ENCODE results near the gene PCSK5.
A peak's percentile ranks its signal among the peaks of the same experiment; 100 is the strongest.

The PCSK5 gene

DNA sequence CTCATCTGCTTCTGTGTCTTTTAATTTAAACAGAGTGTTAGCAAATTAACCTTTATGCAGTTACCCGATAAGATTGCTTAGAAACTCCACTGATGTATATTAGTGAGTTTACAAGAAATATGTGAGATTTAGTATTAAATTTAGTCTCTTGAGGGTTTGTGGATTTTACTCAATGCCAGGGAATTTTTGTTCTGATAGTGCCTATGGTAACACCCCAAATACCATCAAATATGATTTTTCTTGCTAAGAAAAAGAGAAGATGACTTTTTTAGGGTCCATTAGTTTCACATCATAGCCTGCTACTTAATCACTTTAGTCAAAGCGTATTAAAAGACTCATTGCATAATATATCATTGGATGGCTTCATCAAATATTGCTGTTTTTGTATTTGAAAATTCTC is 224.9 kb downstream of the PCSK5 start:
- FAIRE-seq (no peak), DNase-seq (ENCODE audit: insufficient read length, low spot score) (no peak)

DNA sequence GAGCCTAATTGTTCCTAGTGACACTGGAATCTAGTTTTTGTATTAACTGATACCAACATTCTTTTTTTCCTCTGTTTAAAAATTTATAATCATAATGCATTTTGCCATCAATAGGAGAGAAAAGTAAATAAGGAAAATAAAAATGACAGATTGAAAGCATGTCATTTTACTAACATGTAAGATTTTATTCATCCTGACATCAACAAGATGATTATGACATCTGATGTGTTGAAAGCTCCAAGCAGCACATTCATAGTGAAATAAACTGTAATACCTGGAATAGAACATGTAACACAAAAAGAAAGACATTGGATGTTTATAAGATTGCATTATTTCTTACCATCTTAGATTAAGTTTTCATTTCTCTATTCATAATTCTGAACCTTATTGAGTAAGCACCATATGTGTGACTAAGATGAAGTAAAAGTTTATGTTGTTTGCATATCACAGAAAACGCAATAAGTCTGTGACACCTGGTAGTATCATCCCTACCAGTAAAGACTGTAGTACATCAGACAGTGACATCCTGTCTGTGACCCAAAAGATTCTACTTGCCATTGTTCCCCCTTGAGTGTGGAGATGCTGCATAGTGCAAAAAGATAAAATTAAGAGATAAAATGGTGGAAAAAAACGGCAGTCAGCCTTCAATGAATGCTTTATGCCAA is 225.6 kb downstream of the PCSK5 start:
- DNase-seq (ENCODE audit: insufficient read length, low spot score) = no peak
- FAIRE-seq = no peak

DNA sequence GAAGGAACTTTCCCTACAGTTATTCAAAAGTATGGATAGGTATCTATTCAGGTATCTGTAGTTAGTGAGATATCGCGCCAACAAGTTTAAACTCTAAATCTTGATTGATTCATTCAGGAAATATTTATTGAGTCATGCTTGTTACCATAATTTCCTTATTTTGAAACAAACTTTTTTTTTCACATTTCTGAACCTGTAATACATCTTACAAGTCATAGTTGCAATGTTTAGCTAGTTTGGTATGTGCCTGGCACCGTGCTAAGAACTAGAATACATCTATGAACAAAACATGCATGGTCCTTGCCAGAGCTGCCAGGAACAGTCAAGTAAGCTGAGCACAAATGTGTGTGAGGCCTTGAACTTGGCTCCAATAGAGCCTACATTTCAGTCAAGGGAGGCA is 226.4 kb downstream of the PCSK5 start:
- DNase-seq (ENCODE audit: insufficient read length, low spot score) (no peak), FAIRE-seq (no peak)

DNA sequence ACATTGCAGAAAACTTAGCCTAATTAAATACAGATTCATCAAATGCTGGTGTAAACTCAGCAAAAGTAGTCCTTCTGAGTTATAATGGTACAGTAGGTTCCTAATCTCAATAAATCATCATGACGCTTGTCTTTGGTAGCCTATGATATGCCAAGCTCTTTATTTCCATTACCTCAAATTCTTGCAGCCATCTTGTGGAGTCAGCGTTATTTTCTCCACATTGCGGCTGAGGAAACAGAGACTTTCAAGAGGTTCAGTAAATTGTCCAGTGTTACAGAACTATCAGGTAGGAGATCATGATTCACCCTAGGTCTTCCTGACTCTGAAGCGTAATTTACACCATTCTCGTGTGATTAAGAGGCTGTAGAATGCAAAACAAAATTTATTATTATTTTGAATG is 237.2 kb downstream of the PCSK5 start:
- DNase-seq (ENCODE audit: insufficient read length, low spot score) (no peak), FAIRE-seq (no peak)

DNA sequence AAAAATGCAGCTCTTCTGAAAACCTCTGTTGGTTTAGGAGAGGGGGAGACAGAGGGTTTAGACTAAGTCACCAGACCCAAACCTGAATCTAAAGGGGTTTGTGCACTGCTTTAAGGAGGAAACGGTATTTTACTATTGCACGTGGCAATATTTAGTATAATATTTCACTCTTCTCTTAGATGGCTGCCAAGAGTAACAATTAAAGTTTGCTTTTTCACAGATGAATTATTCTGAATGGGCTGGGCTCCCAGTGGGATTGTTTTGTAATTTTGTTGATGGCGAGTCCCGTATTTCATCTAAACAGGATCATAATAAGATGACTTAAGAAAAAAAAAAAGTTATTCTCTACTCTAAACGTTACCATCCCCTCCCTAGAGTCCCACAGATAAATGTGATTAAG is 245.4 kb downstream of the PCSK5 start:
- no peak for FAIRE-seq
- no peak for DNase-seq (ENCODE audit: insufficient read length, low spot score)

DNA sequence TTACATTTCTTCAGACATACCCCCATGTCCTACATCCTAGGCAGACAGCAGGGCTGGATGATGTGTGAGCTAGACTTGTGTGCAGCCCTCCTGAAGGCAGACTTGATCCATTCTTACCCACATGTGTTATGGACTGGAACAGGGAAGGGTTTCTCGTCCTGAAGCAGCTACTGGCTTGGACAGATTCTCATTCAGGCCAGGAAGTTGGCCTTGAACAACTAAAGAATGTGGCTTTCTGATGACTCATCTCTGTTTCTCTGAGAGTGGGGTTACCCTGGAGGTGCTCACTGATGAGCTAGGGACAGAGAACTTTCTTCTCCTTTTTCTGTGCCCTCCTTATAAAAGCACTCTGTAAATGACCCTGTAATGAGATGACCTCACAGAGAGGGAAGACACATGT is 246.5 kb downstream of the PCSK5 start:
- DNase-seq (ENCODE audit: insufficient read length, low spot score) (peak; percentile 12), FAIRE-seq (no peak)

DNA sequence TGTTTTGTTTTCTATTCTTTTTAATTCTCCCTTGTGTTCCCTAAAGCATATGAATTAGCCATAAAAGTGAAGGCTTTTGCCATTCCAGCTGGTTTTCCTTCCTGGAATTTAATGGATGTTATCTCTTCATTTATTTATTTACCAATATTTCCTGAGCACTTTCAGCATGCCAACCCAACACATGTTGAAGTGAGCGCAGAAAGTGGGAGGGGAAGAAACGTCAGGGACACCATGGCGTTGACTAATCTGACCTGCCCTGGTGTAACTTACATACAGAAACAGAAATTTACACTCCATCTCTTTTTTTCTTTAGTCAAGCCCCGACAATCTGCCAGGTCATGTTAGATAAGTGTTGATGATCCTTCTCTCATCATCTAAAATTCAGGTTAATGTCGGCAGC is 247.5 kb downstream of the PCSK5 start:
- FAIRE-seq (no peak), DNase-seq (ENCODE audit: insufficient read length, low spot score) (no peak)

DNA sequence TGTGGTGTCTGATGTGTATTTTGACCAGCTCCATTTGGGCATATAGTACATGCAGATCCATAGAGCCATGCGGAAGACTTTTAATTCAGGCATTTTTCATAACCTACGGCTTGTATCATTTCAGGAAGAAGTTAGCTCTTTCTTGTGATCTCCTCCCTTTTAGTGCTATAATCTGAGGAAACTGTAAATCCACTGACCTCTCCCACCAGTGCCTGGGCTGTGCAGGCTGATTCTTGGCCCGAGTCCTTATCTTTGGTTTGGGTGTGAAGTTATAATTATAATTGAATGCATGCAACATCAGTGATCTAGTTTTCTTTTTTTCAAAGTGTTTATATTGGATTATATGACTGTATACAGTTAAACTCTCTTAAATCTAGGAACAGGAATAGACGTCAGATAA is 247.9 kb downstream of the PCSK5 start:
- no peak for DNase-seq (ENCODE audit: insufficient read length, low spot score)
- no peak for FAIRE-seq

DNA sequence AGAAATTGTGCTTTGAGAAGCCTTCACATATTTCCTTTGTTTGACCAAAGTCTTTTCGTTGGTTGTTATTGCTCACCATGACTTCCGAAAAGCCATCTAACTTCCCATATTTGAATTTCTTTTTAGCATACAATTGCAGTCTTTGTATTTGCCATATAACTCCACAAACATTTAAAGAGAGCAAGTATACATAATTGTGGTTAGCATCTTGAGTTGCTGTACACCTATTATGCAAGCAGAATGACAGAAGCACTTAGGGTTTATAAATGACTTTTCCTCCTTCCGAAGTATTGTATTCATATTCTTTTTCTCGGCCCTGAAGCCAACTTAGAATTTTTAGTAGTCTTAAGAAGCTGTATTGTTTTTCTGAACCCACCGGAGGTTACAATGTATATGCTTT is 253.4 kb downstream of the PCSK5 start:
- no peak for FAIRE-seq
- no peak for DNase-seq (ENCODE audit: insufficient read length, low spot score)

DNA sequence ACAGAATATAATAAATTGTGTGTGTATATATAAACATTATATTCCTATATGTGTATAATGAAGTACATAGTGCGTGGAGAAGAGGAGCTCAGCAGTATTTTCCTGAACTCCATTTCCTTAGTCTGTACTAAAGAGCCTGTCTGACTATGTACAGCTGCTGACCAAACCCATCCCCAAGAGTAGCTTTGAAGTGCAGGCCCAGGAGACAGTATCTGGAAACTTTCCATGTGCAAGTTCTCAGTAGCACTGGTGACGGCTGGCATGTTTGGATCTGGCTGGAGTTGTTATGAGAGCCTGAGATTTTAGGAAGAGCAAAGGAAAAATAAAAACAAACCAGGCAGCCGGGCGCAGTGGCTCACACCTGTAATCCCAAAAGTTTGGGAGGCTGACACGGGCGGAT is 259.5 kb downstream of the PCSK5 start:
- FAIRE-seq (no peak), DNase-seq (ENCODE audit: insufficient read length, low spot score) (no peak)

DNA sequence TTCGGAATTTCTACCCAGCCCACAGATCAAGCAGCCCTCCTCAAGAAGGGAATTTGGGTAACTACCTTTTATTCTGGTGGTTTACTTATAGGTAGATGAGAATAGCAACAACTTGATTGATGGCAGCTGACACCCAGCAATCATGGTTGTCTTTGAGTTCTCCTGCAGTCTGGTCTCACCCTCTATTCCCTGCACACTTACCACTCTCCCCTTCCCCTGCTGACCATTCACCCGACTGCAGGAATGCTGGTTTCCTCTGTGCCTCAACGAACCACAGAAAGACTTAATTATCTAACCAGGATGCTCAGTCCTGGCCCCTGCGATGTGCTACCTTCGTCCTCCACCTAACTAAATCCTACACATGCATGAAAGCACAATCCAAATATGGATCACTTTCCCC is 260.8 kb downstream of the PCSK5 start:
- FAIRE-seq = no peak

DNA sequence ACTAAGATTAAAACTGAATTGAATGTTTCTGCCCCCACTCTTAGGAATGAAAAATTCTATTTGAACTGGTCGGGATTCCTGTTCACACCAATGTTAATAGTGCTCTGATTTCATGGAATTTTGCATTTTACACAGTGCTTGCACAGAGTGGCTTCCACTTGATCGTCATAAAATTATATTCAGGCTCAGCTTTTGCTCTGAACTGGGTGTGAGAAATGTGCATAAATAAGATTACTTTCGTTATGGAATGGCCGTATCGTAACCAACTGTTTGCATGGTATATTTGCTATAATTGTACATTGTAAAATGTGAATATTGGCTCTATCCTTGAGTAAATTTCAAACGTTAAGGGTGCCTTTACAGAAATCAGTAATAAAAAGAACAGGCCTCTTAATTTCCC is 262.9 kb downstream of the PCSK5 start:
- DNase-seq (ENCODE audit: insufficient read length, low spot score) (no peak), FAIRE-seq (no peak)

More for the DNA sequence above, 260.8 kb downstream of the PCSK5 start:
- no peak for DNase-seq (ENCODE audit: insufficient read length, low spot score)

DNA sequence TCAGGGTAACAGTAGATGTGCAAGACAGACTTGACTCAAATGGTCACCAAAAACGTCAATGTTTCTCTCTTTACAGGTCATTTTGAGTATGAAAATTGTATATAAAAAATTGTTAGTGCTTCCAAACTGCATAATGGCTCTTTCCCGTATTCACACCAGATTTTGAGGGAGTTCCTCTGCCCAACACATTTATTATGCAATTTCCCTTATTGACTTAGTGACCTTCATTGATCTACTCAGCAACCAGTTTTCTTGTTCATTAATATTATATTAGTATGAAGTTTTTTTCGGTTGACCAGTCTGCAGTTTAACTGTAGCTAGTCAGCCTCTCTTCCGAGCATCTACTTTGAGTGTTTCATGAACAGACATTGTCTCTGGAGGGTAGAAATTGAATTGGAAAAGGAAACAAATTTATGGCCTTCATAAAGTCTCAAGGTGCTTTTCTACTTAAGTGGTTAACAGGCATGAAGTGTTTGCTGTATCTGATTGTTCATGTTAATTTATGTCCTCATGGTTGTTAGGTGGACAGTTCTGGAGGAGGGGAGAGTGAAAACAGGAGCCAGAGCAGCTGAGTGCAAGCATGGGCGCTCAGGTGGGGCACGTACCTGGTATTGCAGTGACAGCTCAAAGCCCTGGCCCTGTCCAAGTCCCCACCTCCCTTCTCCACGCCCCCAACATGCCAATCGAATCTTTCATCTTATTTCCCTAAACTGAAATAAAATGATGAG is 263.6 kb downstream of the PCSK5 start:
- DNase-seq (ENCODE audit: insufficient read length, low spot score) (no peak), FAIRE-seq (no peak)

DNA sequence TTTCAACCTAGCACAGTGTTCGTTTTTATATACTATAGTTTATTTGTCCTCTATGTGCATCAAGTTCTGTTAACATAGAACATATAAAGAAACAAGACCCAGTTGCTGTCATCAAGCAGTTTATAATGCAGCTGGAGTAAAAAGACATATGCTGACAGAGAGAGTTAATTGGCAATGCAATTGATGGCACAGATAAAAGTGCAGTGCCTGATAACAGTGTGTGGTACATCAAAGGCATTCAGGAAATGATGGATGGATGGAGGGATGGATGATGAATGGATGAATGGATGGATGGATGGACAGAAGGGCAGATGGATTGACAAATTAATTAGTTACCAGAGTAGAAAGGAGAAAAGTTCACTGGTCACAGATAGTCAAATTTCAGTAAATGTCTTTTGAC is 264.9 kb downstream of the PCSK5 start:
- FAIRE-seq (no peak), DNase-seq (ENCODE audit: insufficient read length, low spot score) (no peak)

DNA sequence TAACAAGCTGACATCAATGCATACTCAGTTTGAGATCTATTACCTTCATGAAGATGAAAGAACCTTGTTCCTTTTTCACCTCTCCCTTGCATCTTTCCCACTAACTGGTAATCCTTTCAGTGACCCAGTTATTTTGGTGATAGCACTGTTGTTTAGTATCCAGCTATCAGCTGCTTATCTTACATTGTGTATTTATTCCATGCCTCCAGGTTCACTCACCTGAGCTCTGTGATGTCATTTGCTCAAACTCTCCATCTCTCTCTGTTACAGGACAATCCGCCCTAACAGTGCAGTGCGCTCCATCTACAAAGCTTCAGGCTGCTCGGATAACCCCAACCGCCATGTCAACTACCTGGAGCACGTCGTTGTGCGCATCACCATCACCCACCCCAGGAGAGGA is 268.2 kb downstream of the PCSK5 start:
- no peak for DNase-seq (ENCODE audit: insufficient read length, low spot score)
- FAIRE-seq = no peak

DNA sequence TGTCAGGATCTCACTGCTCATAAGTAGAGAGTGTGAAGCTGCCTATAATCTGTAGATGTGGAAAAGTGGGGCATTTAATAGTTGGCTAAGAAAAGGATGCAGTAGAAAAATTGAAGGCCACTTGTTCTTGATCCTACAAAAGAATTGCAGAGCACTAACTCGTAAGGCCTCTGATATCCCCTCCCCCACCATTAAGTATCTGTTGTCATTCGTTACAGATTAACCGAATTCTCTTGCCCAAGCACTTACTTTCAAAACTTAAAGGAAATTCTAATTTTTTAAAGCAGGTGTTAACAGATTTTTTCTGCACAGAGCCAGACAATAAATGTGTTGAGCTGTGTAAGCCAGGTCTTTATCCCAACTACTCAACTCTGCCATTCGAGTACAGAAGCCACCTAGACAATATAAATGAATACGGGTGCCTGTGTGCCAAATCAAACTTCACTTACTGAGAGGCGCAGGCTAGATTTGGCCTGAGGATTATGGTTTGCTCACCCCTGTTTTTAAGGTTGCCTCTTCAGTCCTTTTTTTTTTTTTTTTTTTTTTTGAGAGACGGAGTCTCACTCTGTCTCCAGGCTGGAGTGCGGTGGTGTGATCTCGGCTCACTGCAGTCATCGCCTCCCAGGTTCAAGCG is 268.9 kb downstream of the PCSK5 start:
- DNase-seq (ENCODE audit: insufficient read length, low spot score) = no peak
- no peak for FAIRE-seq

DNA sequence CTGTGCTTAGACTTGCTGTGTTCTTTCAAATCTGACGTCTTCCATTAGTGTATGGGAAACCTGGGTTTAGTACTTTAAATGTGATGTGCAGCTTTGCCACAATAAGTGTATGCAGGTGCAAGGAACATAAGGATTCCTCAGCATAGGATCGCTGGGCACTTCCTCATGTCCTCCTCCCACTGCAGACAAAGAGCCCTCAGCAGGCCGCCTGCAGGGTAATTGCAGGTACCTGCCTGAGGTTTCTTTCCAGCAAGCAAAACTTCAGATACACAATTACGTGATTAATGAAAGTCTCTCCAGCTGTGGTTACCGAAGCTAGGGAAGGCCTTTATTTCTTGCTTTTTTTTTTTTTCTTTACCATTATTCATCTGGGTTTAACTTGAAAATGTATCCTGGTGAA is 270.6 kb downstream of the PCSK5 start:
- no peak for FAIRE-seq
- DNase-seq (ENCODE audit: insufficient read length, low spot score) = no peak

DNA sequence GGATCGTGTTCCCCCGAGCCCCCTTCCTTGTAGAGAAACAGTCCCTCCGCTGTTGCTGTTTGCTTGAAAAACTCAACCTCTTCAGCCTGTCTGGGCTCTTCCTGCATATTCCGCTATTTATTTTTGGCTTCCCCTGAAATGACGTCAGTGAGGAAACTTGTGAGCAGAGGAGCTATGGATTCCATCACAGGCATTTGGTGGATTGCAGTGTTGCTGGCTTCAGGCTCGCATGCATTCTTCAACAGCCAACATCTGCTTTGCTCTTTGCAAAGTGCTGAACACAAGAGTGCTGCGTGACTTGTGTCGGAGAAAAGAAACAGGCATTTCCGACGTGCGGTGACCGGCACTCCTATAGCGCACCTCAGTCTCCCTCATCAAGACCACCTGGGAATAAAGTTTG is 271.1 kb downstream of the PCSK5 start:
- no peak for FAIRE-seq
- no peak for DNase-seq (ENCODE audit: insufficient read length, low spot score)

DNA sequence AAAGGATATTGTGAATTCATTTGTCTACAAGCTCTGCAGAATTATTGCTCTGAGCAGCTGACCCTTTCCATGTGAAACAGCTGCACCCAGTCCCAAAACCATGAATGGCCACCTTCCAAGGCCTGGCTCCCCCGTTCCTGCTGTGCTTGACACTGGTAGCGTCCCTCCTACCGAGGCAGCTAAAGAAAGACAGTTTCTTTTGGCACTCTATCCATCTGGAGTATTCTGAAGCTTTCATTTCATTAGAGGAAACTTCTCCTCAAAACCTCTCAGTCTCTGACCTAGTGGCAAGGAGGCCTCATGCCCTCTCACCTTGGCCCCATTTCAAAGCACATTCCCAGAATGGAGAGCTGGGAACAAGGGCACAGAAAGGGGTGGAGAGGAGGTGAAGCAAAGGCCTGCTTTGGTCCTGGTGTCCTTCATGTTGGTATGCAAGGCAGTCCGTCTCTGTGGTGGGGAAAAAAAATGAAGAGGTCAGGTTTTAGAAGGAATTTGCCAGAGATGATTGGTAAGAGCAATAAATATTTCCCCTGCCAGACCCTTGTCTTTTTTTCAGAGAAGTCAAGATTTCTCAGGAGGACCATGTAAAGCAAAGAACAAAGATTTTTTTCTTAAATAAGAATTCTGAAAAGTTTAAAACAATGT is 271.7 kb downstream of the PCSK5 start:
- no peak for FAIRE-seq
- DNase-seq (ENCODE audit: insufficient read length, low spot score) = no peak

DNA sequence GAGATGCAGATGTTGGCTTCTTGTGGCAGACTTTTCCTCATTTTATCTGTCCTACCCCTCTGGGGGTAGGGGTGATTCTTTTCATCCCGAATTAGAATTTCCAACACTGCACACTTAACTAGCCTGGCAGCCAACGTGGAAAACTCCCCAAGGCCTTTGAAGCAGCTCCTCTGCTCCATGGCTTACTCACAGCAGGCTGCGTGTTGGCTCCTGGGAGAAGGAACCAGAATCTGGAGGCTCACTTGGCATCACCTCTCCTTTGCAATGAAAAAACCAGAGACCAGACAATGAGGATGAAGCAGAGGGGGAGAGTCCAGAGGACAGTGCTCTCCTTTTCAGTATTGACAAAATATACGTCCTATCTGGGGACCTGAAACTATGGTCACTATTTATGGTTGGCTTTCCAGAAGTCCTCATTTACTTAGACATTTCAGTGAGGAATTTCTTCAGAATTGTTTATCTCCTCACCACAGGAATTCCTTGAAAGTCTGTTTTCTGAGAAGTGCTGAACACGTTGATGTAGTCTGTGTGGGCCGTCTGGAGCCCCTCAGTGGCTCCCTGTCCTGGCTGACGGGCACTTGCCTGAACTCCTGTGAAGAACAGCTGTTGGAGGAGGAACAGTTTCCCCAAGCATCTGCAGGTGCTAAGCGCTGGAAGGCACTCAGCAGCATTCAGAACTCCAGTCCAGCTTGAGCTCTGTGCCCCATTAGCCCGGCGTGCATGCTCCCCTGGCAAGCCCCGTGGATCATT is 272.5 kb downstream of the PCSK5 start:
- DNase-seq (ENCODE audit: insufficient read length, low spot score) = no peak
- no peak for FAIRE-seq

DNA sequence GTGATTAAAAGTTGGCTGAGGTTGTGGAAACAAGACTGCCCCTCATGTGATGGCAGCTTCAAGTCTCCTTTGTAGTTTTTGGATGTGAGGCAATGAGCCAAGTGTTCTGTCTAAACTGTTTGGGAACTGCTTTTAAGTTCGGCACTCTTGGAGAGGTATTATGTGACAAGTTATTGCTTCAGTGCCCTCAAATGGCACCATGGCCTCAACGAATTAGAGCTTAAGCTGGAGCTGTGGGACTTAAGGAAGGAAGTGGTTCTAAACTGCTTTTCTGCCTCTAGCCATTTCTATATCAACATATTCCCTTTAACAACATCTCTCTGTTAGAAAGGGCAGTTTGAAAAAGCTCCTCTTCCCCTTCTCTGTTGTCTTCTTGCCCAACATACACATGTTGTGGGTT is 276.1 kb downstream of the PCSK5 start:
- FAIRE-seq (no peak), DNase-seq (ENCODE audit: insufficient read length, low spot score) (no peak)
